Mesothelial cell of epicardium (in vitro differentiated cells): ENCODE measurements around the gene CHST3. TPM values are rescaled to one million over a fixed set of nuclear protein-coding genes. Genes with fewer than 3 reads are reported as not detected.
"Not testable (repeated sequence)": the region's sequence is repeated elsewhere in the genome, so short reads cannot be mapped to it uniquely, and the experiment has no call there.

Experiments used
- DNase-seq, 2 experiments: peaks; one replicate each; pipeline ENCODE4 v3.0.0; 2021; ENCODE audit warnings: low spot score in 2 of 2; ENCODE audit not compliant: unreplicated experiment in 2 of 2
- H3K27ac Mint-ChIP-seq: 2 replicates; pipeline ENCODE4 v1.8.0; 2021; ENCODE audit warnings: mixed read lengths
- H3K27me3 Mint-ChIP-seq: 2 replicates; pipeline ENCODE4 v1.8.0; 2021; ENCODE audit warnings: low read depth, mixed read lengths
- H3K36me3 Mint-ChIP-seq: 2 replicates; pipeline ENCODE4 v1.8.0; 2021; ENCODE audit warnings: mixed read lengths
- H3K4me1 Mint-ChIP-seq: 2 replicates; pipeline ENCODE4 v1.8.0; 2021; ENCODE audit warnings: mixed read lengths
- H3K4me3 Mint-ChIP-seq: 2 replicates; pipeline ENCODE4 v1.8.0; 2021; ENCODE audit warnings: mild to moderate bottlenecking, moderate library complexity, mixed read lengths
- H3K9me3 Mint-ChIP-seq: 2 replicates; pipeline ENCODE4 v1.8.0; 2021; ENCODE audit warnings: mixed read lengths
- CTCF ChIP-seq: fragments of 200-600 bp; sonication (generic); IDR thresholded peaks from one replicate; pipeline ENCODE4 v1.5.0; 2021; ENCODE audit warnings: antibody characterized with exemption; ENCODE audit not compliant: unreplicated experiment
- total RNA-seq: library from RNA; stranded (reverse); gene quantifications from 3 replicates; pipeline ENCODE4 v1.2.1, GENCODE V29; 2021

CHST3 gene
- 26.2 to 27.6 TPM (median 26.3 TPM) in 3 replicates for total RNA-seq

GRCh38 chr10:71964098-71964742 lies at the start of gene CHST3:
TSS of gene CHST3 (plus strand) at chr10:71964395. CDS start at chr10:72005843, 41,448 bp downstream.
- peak; percentile 41 to 72 for DNase-seq
- Mint-ChIP-seq H3K36me3 (no peaks in the 10 kb centered on the region), H3K27ac (peak within 1 kb of the TSS; percentile 53), H3K27me3 (no peaks in the 10 kb centered on the region), H3K9me3 (no peaks in the 10 kb centered on the region), H3K4me3 (peak within 1 kb of the TSS; percentile 97), H3K4me1 (peaks cover 49% of the 10 kb centered on the region)
- TF ChIP-seq CTCF, result no peak

- no peak for DNase-seq
- no peak overlapping the region for H3K4me3 Mint-ChIP-seq
- no peak for TF ChIP-seq CTCF
- peaks cover 3% of the 10 kb centered on the region for H3K36me3 Mint-ChIP-seq
- no peak overlapping the region for H3K27ac Mint-ChIP-seq
- H3K9me3 Mint-ChIP-seq, result peaks cover 20% of the 10 kb centered on the region
- H3K4me1 Mint-ChIP-seq, result peaks cover 19% of the 10 kb centered on the region
- H3K27me3 Mint-ChIP-seq, result no peaks in the 10 kb centered on the region
Observed at GRCh38 chr10:71916827-71917226, 47.4 kb upstream of the CHST3 start.

GRCh38 chr10:71918992-71919391 lies 45.2 kb upstream of the CHST3 start:
- Mint-ChIP-seq H3K27me3 (no peaks in the 10 kb centered on the region), H3K9me3 (peaks cover 14% of the 10 kb centered on the region), H3K4me3 (no peak overlapping the region), H3K4me1 (peaks cover 28% of the 10 kb centered on the region), H3K36me3 (peaks cover 3% of the 10 kb centered on the region), H3K27ac (no peak overlapping the region)
- TF ChIP-seq CTCF, result no peak
- no peak for DNase-seq

- H3K36me3 Mint-ChIP-seq, H3K27ac Mint-ChIP-seq, H3K27me3 Mint-ChIP-seq, H3K4me3 Mint-ChIP-seq, DNase-seq: not testable (repeated sequence)
- peaks cover 28% of the 10 kb centered on the region for H3K4me1 Mint-ChIP-seq
- peaks cover 14% of the 10 kb centered on the region for H3K9me3 Mint-ChIP-seq
Observed at GRCh38 chr10:71919956-71920539, 44.1 kb upstream of the CHST3 start.

GRCh38 chr10:71920540-71921323 lies 43.5 kb upstream of the CHST3 start:
- peak overlapping the region; percentile 10 for H3K27ac Mint-ChIP-seq
- peaks cover 28% of the 10 kb centered on the region for H3K4me1 Mint-ChIP-seq
- H3K9me3 Mint-ChIP-seq, result peaks cover 14% of the 10 kb centered on the region
- no peaks in the 10 kb centered on the region for H3K27me3 Mint-ChIP-seq
- peaks cover 3% of the 10 kb centered on the region for H3K36me3 Mint-ChIP-seq
- no peak for TF ChIP-seq CTCF
- no peak overlapping the region for H3K4me3 Mint-ChIP-seq
- no peak for DNase-seq
